Dedifferentiated amniotic fluid mesenchymal stem cell (primary cell): ENCODE measurements around the gene ADAMTS9.
A peak's percentile ranks its signal among the peaks of the same experiment; 100 is the strongest.

ENCODE experiments used
- DNase-seq: peaks from one replicate; pipeline ENCODE4 v3.0.0-alpha.2; 2016; ENCODE audit errors: extremely low spot score

ADAMTS9 gene, protein sequence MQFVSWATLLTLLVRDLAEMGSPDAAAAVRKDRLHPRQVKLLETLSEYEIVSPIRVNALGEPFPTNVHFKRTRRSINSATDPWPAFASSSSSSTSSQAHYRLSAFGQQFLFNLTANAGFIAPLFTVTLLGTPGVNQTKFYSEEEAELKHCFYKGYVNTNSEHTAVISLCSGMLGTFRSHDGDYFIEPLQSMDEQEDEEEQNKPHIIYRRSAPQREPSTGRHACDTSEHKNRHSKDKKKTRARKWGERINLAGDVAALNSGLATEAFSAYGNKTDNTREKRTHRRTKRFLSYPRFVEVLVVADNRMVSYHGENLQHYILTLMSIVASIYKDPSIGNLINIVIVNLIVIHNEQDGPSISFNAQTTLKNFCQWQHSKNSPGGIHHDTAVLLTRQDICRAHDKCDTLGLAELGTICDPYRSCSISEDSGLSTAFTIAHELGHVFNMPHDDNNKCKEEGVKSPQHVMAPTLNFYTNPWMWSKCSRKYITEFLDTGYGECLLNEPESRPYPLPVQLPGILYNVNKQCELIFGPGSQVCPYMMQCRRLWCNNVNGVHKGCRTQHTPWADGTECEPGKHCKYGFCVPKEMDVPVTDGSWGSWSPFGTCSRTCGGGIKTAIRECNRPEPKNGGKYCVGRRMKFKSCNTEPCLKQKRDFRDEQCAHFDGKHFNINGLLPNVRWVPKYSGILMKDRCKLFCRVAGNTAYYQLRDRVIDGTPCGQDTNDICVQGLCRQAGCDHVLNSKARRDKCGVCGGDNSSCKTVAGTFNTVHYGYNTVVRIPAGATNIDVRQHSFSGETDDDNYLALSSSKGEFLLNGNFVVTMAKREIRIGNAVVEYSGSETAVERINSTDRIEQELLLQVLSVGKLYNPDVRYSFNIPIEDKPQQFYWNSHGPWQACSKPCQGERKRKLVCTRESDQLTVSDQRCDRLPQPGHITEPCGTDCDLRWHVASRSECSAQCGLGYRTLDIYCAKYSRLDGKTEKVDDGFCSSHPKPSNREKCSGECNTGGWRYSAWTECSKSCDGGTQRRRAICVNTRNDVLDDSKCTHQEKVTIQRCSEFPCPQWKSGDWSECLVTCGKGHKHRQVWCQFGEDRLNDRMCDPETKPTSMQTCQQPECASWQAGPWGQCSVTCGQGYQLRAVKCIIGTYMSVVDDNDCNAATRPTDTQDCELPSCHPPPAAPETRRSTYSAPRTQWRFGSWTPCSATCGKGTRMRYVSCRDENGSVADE (N-terminal part only)

DNA sequence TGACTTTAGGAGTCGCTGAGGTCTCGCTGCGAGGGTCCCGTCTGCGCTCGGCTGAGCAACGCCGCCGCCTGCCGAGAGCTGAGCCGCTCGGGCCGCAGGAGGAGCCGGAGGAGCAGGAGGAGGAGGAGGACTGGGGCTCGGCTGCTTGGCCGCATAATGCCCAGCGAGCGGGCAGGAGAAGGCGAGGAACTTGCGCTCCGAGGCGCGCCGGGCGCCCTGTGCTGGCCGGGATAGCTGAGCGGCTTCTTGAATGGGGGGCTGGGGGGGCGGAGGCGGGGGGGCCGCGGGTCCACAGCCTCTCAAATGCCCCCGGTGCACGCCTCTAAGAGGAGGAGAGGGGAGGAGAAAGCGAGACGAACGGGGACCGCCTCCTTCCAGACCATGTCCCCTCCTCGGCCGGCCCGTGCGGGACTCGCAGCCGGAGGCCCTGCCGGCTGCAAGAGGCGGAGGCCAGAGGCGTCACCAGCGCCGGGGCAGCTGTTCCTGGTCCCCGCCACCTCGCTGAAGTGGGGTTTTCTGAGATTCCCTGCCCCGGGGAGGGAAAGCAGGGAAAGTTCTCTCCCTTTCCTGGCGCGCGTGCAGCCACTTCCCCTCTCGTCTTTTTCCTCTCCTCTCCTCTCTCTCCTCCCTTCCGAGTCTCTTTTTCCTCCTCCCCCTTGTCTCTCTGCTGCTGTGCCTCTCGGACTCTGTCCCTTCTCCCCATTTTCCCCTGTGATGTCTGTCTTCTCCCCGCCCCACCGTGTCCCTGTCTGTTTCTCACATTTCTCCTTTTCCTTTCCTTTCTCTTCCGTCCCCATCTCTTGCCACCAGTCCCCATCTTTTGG is at the start of gene ADAMTS9:
ADAMTS9 (minus strand) TSS at position 220 of the 824 bp plus-strand sequence. CDS start 343 bp downstream, outside the sequence.
- peak; percentile 74 for DNase-seq

DNA sequence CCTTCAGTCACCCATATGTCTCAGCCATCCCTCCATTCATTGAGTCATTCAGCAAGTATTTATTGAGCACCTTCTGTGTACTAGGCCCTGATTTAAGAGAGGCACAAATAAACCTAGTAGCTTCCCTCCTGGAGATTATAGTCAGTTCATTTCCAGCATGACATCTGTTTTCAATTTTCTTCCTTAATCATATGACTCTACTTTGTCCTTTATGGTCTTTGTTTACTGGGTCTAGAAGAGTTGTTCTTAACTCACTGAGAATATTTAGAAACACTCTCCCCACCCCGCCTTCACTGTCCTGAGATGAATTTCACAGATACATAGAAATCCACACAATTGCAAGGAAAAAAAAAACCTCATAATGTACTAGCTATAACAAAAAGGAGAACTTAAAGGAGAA is 44.8 kb upstream of the ADAMTS9 start:
- DNase-seq = peak; percentile 24

DNA sequence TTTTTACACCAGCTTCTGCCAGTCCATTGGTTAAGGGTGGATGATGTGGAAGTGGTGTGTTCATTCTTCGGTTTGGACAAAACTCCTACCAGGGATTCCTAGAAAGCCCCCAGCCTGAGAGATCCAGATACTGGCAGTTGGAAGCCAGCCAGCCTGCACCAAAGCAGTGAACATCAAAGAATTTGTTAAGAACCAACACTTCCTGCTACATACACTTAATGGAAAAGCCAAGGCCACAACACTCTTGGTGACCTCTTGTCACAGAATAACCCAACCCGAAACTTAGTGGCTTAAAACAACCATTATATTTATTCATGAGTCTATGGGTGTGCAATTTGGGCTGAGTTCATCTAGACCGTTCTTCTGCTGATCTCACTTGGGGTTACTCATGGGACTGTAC is 42.9 kb upstream of the ADAMTS9 start:
- DNase-seq = no peak

DNA sequence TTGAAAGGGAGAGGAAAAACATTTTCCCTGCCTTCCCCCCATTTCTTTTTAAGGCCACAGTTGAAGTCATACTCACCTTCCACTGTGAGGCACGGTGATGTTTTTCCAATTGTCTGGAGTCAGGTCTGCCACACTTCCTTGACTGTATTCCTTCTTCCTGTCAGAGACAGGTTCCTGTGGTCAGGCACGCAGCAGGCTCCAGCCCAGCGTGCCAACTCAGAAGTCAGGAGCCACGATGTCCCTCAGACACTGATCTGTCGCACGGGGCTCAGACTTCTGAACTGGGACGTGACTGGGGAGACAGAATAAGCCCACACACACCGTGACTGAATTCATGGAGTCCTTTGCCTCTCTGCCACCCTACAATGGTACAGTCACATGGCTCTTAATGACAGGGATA is 41.2 kb upstream of the ADAMTS9 start:
- DNase-seq = no peak

DNA sequence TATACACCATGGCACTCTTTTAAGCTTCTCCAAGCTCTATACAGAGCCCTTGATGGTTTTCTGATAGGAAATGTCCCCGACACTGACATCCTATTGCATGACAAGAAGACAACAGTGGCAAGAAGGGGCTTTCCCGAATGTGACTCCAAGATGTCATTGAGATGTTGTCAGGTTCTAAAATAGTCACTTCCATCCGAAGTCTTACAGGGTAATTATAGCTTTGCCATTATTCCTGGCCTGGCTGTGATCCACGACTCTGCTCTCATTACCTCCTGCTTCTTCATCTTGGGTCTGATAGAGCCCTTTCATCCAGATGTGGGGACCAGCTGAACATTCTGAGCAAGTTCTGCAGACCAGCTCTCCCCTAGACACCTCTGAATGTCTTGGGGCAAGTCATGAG is 40.6 kb upstream of the ADAMTS9 start:
- no peak for DNase-seq

DNA sequence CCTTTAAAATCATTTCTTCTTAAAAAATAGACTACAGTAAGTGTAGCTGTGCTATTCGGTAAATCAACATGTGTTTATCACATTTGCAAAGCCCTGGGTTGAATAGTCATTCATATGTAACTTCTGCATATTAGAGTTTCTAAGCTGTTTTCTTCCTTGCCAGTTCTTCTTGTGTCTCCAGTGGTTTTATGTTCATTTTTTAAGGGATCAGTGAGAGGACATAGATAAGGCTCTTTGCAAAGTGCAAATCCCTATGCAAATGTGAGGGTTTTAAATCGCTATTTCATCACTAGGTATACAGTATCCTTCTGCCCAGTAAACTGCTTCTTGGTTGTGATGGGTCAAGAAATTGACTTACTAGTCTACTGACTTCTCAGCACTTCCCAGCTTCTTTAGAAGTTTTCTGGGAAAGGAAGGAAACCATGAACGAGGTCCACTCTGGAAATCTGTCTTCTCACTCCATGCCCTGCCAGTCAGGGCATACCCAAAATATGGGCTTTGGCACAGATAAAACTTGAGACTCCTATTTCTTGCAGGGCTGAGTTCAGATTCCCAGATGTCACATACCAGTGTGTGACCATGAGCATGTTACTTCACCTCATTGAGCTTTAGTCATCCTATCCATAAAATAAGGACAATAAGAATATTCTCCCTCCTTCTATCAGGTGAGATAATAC is 38.8 kb upstream of the ADAMTS9 start:
- DNase-seq = no peak

DNA sequence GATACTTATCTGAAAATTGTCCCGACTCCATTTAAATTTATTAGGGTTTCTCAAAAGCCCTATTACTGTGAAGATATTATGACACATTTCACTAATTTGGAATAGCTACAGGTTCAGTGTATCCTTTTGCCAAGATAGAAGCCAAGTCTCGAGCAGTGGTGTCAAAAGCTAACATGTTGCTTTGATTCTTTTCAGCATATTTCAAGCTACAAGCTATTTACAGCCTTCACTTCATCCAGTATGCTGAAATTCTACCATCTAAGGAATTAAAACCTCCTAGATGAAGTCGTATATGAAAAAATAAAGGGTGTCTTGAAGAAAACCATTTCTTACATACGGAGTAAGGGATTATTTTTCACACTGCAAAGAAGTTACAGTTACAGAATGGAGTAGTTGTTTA is 31.2 kb upstream of the ADAMTS9 start:
- DNase-seq = no peak

DNA sequence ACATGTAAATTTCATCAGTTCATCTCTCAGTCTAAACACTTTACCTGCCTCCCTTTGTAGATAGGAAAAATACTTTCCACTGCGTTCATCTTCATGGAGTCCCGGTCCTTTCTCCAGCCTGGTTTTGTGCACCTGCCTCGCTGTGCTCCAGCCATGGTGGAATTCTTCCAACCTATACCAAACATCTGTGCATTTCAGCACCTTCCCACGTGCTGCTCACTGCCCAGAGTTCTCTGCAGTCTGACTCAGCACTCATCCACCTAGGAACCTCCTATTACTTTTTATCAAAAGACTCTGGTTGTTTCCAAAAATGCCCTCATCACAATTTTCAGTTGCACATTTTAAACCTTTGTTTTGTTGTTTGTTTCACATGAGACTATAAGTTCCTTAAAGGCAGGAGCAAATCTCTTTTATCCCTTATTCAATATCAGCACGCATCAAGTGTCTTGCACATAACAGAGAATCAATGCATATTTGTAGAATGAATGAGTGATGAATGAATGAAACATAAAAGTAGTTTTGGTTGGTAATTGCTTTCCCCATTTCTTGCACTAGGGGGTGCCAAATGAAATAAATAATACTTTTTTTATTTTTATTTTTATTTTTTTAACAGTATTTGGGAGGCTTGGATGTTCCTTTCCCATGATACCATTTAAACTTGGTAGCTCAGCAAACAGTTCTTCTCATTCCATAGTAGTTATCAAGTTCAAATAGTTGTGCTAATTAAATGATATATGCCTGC is 30.2 kb upstream of the ADAMTS9 start:
- DNase-seq = peak; percentile 19

DNA sequence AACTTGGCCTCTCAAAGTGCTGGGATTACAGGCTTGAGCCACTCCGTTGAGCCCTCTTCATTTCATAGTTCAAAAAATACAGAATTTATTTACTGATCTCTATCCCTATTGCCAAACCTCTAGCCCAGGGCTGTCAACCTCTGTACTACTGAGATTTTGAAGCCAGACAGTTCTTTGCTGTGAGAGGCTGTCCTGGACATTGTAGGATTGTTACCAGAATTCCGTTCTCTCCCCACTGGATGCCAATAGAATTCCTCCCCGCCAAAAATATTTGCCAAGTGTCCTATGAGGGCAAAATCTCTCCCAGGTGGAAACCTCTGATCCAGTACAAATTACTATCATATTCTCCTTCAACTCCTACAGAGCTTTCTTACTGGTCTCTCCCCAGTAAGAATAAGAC is 29.6 kb upstream of the ADAMTS9 start:
- no peak for DNase-seq

DNA sequence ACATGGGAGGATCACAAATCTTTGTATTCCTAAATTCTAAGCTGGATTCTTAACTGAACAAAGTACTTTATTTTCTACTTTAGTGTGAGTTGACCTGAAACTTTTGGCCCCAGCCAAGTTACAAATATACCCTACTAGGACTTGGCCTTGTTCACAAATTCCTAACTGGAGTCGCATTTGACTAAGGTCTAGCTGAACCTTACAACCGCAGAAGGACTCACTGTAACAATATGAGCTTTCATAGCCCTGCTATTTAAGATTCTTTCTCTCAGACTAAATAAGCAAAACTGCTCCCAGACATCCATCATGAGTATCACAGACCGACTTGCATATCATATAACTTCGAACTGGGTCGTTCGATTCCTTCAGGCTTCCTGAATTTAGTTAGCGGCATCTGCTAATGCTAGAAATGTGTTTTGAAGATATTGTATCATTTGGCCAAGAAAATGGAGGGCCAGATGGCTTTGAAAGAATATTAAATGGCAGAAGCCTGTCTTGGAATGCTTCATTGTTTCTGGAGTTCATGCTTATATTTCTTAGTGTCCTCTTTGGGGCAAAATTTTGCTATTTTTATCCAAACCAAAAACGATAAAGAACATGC is 28.4 kb upstream of the ADAMTS9 start:
- DNase-seq = no peak

DNA sequence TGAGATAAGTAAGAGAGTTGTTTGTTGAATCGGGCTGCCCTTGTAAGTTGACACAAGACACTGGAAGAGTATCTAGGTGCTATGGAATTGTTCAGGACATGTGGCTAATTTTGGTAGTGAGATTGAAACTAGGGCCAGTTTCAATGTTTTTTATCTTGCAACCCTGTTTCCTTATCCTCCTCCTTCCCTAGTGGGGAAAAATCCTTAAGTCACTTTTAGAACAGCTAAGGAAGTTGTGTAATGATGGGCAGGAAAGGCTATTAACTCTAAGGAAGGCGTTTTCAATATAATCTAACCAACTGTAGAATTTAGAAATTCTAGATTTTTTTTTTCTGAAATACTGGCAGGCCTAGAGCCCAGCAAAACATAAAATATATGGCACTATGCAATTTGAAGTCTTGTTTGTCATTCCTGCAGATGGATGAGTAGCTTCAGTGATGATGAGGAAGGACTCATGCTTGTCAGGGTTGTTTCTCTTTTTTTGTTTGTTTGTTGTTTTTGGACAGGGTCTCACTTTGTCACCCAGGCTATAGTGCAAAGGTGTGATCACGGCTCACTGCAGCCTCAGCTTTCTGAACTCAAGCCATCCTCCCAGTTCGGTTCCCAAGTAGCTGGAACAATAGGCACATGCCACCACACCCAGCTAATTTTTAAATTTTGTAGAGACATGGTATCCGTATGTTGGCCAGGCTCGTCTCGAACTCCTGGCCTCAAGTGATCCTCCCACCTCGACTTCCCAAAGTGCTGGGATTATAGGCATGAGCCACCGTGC is 27.6 kb upstream of the ADAMTS9 start:
- DNase-seq = no peak

DNA sequence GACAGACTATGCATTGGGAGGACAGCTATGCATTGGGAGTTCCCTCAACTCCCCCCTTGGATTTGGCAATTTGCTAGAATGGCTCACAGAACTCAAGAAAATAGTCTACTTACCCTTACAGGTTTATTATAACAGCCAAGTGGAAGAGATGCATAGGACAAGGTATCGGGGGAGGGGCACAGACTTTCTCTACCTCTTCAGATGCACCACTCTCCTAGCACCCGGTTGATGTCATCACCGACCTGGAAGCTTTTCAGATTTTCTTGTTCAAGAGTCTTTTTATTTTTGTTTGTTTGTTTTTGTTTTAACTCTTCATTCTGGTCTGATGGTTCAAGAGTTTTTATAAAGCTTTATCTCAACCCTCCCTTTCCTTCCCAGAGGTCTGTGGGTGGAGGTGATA is 20.7 kb upstream of the ADAMTS9 start:
- no peak for DNase-seq

DNA sequence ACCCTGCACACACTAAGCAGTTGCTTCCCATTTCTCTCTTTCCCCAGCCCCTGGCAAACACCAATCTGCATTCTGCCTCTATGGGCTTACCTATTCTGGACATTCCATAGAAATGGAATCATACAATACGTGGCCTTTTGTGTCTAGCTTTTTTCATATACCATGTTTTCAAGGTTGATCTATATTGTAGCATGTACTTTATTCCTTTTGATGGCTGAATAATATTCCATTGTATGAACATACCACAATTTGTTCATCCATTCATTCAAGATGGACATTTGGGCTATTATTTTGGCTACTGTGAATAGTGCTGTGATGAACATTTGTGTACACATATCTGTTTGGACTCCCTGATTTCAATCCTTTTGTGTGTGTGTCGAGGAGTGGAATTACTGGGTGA is 18.1 kb upstream of the ADAMTS9 start:
- no peak for DNase-seq

DNA sequence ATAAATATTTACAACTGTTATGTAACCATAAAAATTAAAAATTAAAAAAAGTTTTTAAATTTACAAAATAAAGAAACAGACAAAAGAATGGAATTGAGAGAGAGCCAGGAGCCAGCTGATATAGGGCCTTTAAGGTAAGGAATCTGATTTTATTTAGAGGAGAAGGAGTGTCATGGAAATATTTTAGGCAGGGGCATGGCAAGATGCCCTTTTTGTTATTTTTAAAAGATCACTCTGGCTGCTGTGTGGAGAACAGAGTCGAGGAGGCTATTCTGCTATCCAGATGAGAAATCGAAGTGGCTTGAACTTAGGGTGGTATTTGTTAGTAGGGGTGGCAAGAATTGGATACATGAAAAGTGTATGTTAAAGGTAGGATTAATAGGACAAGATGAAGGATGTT is 9.1 kb upstream of the ADAMTS9 start:
- DNase-seq = no peak

DNA sequence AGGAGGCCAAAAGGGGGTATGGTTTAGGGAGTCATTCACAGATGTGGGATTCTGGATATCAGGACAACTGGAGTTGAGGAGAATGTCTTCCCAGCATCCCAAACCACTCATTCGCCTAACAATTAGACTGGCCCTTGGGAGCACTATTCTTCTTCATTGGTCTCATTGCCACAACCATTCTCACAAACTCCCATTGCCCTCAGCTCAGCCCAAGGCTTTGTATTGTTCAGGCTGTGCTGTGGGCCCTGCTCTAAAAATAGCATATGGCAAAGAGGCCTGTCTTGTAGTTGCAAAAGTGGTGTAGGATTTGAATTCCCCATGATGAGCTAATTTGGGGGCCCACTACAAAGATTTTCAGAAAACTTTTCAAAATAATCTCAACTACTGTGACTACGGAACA is 6.3 kb upstream of the ADAMTS9 start:
- DNase-seq = no peak

DNA sequence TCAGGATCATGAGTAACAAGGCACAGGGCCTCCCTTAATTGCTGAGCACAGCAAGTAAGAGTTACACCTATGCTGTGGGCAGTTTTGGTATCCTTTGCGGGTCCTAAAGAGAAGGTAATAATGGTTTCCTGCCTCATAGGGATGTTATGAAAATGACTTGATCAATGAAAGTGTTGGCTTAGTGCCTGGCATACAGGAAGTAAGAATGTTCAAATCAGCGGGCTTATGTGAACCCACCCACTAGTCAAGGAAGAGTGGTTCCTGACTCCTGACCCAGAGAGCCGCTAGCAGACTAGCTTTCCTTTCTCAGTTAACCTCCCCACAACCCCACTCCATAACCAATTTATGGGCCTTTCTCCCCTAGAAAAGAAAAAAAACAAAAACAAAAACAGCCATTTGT is 5.2 kb upstream of the ADAMTS9 start:
- DNase-seq = no peak

DNA sequence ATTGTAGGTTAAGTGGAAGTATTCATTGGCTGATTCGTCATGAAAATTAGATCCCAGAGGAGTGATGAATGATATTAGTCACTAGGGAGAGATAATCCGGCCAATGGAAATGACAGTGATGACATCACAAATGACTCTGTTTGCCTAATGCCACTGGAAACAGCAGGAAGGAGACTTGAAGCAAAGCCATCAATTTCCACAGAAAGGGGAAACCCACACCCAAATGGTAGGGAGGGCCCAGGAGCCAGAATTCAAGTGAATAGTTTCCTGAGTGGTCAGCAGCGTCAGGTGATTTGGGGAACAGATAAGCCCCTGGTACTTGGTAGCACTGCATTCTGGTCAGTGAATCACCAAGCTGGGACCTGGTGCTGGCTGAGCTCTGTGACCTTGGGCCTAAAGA is 3.3 kb upstream of the ADAMTS9 start:
- DNase-seq = no peak

DNA sequence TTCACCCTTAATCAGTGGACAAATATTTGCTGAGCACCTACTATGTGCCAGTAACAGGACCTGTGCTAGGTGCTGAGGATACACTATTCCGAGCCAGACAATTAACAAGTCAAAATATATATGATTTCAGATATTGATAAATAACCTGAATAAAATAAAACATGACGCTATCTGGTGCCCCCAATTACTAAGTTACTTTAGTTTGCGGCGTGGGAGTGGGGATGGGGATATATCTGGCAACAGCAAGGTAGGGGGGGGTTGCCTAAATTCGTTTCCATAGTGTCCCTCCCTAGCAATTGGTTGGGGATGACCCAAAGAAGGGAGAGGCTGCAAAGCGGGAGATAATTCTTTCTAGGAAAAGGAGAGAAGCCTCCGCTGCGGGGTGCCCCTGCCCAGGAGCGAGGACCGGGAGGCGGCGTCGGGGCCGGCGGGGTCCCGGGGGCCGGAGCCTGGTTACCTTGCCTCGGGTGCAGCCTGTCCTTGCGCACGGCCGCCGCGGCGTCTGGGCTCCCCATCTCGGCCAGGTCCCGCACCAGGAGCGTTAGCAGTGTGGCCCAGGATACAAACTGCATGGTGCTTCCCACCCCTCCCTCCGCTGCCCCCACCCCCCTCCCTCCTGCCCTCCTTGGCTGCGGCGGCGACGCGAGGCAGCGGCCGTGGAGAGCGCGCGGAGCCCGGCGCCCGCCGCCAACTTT is 567 bp downstream of the ADAMTS9 start:
- DNase-seq = no peak
